CD14-positive monocyte (primary cell): Measurements from ENCODE around the gene SLC28A1. TPM values are rescaled to one million over a fixed set of nuclear protein-coding genes. Genes with fewer than 3 reads are reported as not detected.
"Not testable (repeated sequence)": the region's sequence is repeated elsewhere in the genome, so short reads cannot be mapped to it uniquely, and the experiment has no call there.

ENCODE experiments used
- DNase-seq, 3 donors: peaks; one replicate each; pipeline ENCODE4 v3.0.0-alpha.2; 2011 to 2022
- H2AFZ ChIP-seq: 2 replicates; pipeline ENCODE4 v1.6.0; 2012; ENCODE audit warnings: mild to moderate bottlenecking, low read depth, low read length, inconsistent platforms; ENCODE audit not compliant: insufficient read depth, poor library complexity, severe bottlenecking
- H3K27ac ChIP-seq, 2 donors: 1 replicate in 1 of 2; 2 replicates in 1 of 2; pipeline ENCODE4 v1.5.1; 2012 to 2013; ENCODE audit warnings: low read length in 2 of 2, control low read depth in 1 of 2, inconsistent platforms in 1 of 2, low read depth in 1 of 2, mild to moderate bottlenecking in 1 of 2
- H3K27me3 ChIP-seq, 2 donors: one replicate each; pipeline versions ENCODE4 v1.6.0 to v1.6.1; 2011 to 2013; ENCODE audit warnings: low read length in 2 of 2; ENCODE audit not compliant: control insufficient read depth in 2 of 2, insufficient read depth in 2 of 2
- H3K36me3 ChIP-seq, 2 donors: replicated peaks in 1 of 2; 1 replicate in 1 of 2; 2 replicates in 1 of 2; pipeline versions ENCODE4 v1.5.1 to v1.6.1; 2012 to 2013; ENCODE audit warnings: low read length in 2 of 2, control low read depth in 1 of 2, inconsistent platforms in 1 of 2, mild to moderate bottlenecking in 1 of 2; ENCODE audit not compliant: insufficient read depth in 2 of 2, control insufficient read depth in 1 of 2
- H3K4me1 ChIP-seq, 2 donors: 1 replicate in 1 of 2; 2 replicates in 1 of 2; pipeline versions ENCODE4 v1.5.1 to v1.6.1; 2012 to 2013; ENCODE audit warnings: low read length in 2 of 2, control low read depth in 1 of 2, inconsistent platforms in 1 of 2, mild to moderate bottlenecking in 1 of 2, moderate library complexity in 1 of 2; ENCODE audit not compliant: insufficient read depth in 2 of 2, control insufficient read depth in 1 of 2
- H3K4me2 ChIP-seq: replicated peaks from 2 replicates; pipeline ENCODE3; 2012; ENCODE audit warnings: low read length, moderate library complexity, mild to moderate bottlenecking; ENCODE audit not compliant: poor library complexity, severe bottlenecking; ENCODE audit errors: extremely low read depth
- H3K4me3 ChIP-seq, 3 experiments: fragments of 200-600 bp in 1 of 3; sonication (generic) in 1 of 3; replicated peaks in 1 of 3; 1 replicate in 2 of 3; 2 replicates in 1 of 3; pipeline ENCODE4 v1.5.1; 2011 to 2013; ENCODE audit warnings: low read length in 3 of 3, mild to moderate bottlenecking in 3 of 3, control low read depth in 2 of 3, low read depth in 2 of 3, inconsistent platforms in 1 of 3, moderate library complexity in 1 of 3
- H3K79me2 ChIP-seq: 2 replicates; pipeline ENCODE4 v1.6.0; 2012; ENCODE audit warnings: mild to moderate bottlenecking, control low read depth, inconsistent platforms, low read length, moderate library complexity; ENCODE audit not compliant: insufficient read depth
- H3K9ac ChIP-seq: 2 replicates; pipeline ENCODE4 v1.6.0; 2017; ENCODE audit warnings: low read length, mild to moderate bottlenecking; ENCODE audit not compliant: insufficient read depth, poor library complexity, severe bottlenecking
- H3K9me3 ChIP-seq, 2 donors: replicated peaks in 1 of 2; 1 replicate in 1 of 2; 2 replicates in 1 of 2; pipeline versions ENCODE4 v1.5.1 to v1.6.1; 2012 to 2013; ENCODE audit warnings: low read length in 2 of 2, control low read depth in 1 of 2; ENCODE audit not compliant: control insufficient read depth in 1 of 2, insufficient read depth in 1 of 2
- H4K20me1 ChIP-seq: 2 replicates; pipeline ENCODE4 v1.6.0; 2012; ENCODE audit warnings: mild to moderate bottlenecking, low read length, control low read depth, moderate library complexity; ENCODE audit not compliant: insufficient read depth
- H3K27ac Mint-ChIP-seq, 7 donors: one replicate each; pipeline ENCODE4 v1.8.0; 2020; ENCODE audit warnings: mild to moderate bottlenecking in 7 of 7, mixed read lengths in 7 of 7, moderate library complexity in 6 of 7, inconsistent platforms in 2 of 7
- H3K27me3 Mint-ChIP-seq, 3 donors: one replicate each; pipeline ENCODE4 v1.8.0; 2021 to 2022; ENCODE audit warnings: low read depth in 3 of 3, mild to moderate bottlenecking in 3 of 3, mixed read lengths in 3 of 3, moderate library complexity in 3 of 3, inconsistent platforms in 1 of 3
- H3K36me3 Mint-ChIP-seq, 2 donors: one replicate each; pipeline ENCODE4 v1.8.0; 2020; ENCODE audit warnings: mixed read lengths in 2 of 2, inconsistent platforms in 1 of 2, mild to moderate bottlenecking in 1 of 2
- H3K4me1 Mint-ChIP-seq: one replicate; pipeline ENCODE4 v1.8.0; 2020; ENCODE audit warnings: mild to moderate bottlenecking, mixed read lengths
- H3K4me3 Mint-ChIP-seq, 2 donors: one replicate each; pipeline ENCODE4 v1.8.0; 2020; ENCODE audit warnings: mild to moderate bottlenecking in 2 of 2, mixed read lengths in 2 of 2, moderate library complexity in 1 of 2
- H3K9me3 Mint-ChIP-seq, 7 donors: one replicate each; pipeline ENCODE4 v1.8.0; 2020 to 2022; ENCODE audit warnings: mixed read lengths in 7 of 7, mild to moderate bottlenecking in 6 of 7, moderate library complexity in 6 of 7, inconsistent platforms in 2 of 7
- CTCF ChIP-seq: fragments of 200-600 bp; IDR thresholded peaks from one replicate; pipeline ENCODE4 v1.8.0; 2022; ENCODE audit warnings: antibody characterized with exemption, mild to moderate bottlenecking
- WGBS: methylation state at CpG from one replicate; pipeline ENCODE4 v1.1.5; 2013; ENCODE audit warnings: missing lambda C conversion rate; ENCODE audit not compliant: insufficient coverage; 5-methylcytosine and 5-hydroxymethylcytosine counted together
- intact Hi-C, 2 donors: fragments of 100-400 bp; cut with micrococcal nuclease; formaldehyde crosslinking; loops; one replicate each; pipeline versions ENCODE4 v1.15.0 to v1.15.1; 2023
- polyA plus RNA-seq, 3 donors: library from polyadenylated mRNA; depleted of rRNA in 1 of 3; unstranded in 2 of 3; stranded (reverse) in 1 of 3; fragments of 300-500 nt in 2 of 3; fragments of >200 nt in 1 of 3; fragmentation: Illumina TruSeq in 2 of 3; gene quantifications; 1 replicate in 2 of 3; 2 replicates in 1 of 3; pipeline ENCODE4 v1.2.3, GENCODE V29; 2012 to 2021

Gene SLC28A1
- polyA plus RNA-seq, 3 donors = not detected

DNA sequence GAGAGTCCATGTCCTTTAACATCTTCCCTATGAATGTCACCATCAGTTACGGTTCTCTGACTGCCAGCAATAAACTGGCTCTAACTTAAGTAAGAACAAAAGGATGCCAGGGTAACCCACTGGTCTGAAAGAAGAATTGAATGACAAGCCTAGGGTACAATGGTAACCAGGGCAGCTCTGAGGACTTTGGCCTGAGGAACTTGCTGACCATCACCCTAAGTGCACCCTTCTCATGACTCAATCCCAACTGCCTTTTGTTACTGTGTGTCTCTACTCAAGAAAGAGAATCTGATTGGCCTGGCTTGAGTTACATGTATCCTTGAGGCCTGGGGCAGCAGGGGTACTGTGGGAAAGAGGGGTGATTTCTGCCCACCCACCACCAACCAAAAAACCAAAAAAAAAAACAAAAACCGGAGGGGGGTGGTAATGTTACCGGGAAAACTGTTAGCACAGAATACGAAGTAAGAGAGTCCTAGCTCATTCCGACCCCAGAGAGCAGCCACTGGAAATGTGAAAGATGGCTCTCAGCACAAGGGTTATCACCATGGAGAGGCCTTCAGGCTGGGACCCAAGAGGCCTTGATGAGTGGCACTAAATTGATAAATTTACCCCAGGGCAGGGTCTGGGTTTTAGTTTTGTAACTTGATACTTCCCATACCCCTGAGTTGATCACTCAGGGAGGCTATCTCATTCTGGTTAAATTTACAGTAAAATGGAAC is 9.3 kb upstream of the SLC28A1 start:
- Histone ChIP-seq H3K4me1 (peaks cover under 1% of the 10 kb centered on the region in 2 donors), H3K27me3 (no peaks in the 10 kb centered on the region), H3K9ac (no peak overlapping the region), H4K20me1 (no peaks in the 10 kb centered on the region), H3K36me3 (no peaks in the 10 kb centered on the region), H2AFZ (no peak overlapping the region), H3K4me2 (no peak overlapping the region), H3K27ac (no peak overlapping the region), H3K4me3 (no peak overlapping the region), H3K79me2 (no peaks in the 10 kb centered on the region), H3K9me3 (no peaks in the 10 kb centered on the region)
- intact Hi-C loops = loop anchor here in 1 of 2 donors (5.0 kb wide), 1 partner anchor 283 kb away; no protein-coding TSS in a partner anchor
- no peaks in the 10 kb centered on the region for H3K9me3 Mint-ChIP-seq
- no peak overlapping the region for H3K4me3 Mint-ChIP-seq
- no peak for DNase-seq
- H3K27me3 Mint-ChIP-seq = peaks cover 1% of the 10 kb centered on the region in 3 donors
- no peak for TF ChIP-seq CTCF
- peaks cover 7% of the 10 kb centered on the region for H3K4me1 Mint-ChIP-seq
- no peak overlapping the region for H3K27ac Mint-ChIP-seq
- 94% methylated on average over 4 of the region's 5 CpGs for WGBS
- H3K36me3 Mint-ChIP-seq = no peaks in the 10 kb centered on the region

GRCh38 chr15:84876269-84876668 is 8.2 kb upstream of the SLC28A1 start:
- no peaks in the 10 kb centered on the region for H3K9me3 Mint-ChIP-seq
- Histone ChIP-seq H3K4me3 (no peak overlapping the region), H3K27ac (no peak overlapping the region), H3K4me1 (no peaks in the 10 kb centered on the region), H2AFZ (no peak overlapping the region), H3K36me3 (no peaks in the 10 kb centered on the region), H3K9ac (no peak overlapping the region), H3K9me3 (no peaks in the 10 kb centered on the region), H3K4me2 (no peak overlapping the region), H4K20me1 (no peaks in the 10 kb centered on the region), H3K79me2 (no peaks in the 10 kb centered on the region), H3K27me3 (no peaks in the 10 kb centered on the region)
- intact Hi-C loops = loop anchor here in 1 of 2 donors (5.0 kb wide), 1 partner anchor 284 kb away; no protein-coding TSS in a partner anchor
- no peak overlapping the region for H3K4me3 Mint-ChIP-seq
- H3K36me3 Mint-ChIP-seq = no peaks in the 10 kb centered on the region
- no peak overlapping the region for H3K27ac Mint-ChIP-seq
- peaks cover 1 to 3% (median 1%) of the 10 kb centered on the region in 3 donors for H3K27me3 Mint-ChIP-seq
- peaks cover 6% of the 10 kb centered on the region for H3K4me1 Mint-ChIP-seq
- DNase-seq = no peak
- no peak for TF ChIP-seq CTCF

DNA sequence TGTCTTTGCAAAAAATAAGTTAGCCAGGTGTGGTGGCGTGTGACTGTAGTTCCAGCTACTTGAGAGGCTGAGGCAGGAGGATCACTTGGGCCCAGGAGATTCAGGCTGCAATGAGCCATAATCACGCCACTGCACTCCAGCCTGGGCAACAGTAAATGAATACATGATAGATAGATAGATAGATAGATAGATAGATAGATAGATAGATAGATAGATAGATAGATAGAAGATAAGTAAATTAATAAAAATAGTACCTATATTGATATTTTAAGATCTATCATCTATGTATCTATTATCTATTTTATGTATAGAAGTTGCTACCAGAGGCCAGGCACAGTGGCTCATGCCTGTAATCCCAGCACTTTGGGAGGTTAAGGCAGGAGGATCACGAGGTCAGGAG is 6.8 kb upstream of the SLC28A1 start:
- intact Hi-C loops = loop anchor here (2.0 to 5.0 kb wide), 2 partner anchors 285 to 291 kb away; no protein-coding TSS in a partner anchor
- not testable (repeated sequence) for H3K9me3 ChIP-seq, H3K9me3 Mint-ChIP-seq, H3K4me3 ChIP-seq, H2AFZ ChIP-seq, H3K27ac Mint-ChIP-seq, DNase-seq, H3K4me3 Mint-ChIP-seq, H3K4me1 ChIP-seq, H3K9ac ChIP-seq, H3K36me3 ChIP-seq, H3K4me2 ChIP-seq, H3K27ac ChIP-seq, H3K79me2 ChIP-seq, H3K4me1 Mint-ChIP-seq, H3K27me3 ChIP-seq, H4K20me1 ChIP-seq, H3K36me3 Mint-ChIP-seq, H3K27me3 Mint-ChIP-seq
- WGBS = no CpG with 5 or more reads among the region's 3 CpGs
